ENCODE measurements around the gene TPM2. TPM values are rescaled to one million over a fixed set of nuclear protein-coding genes. Genes with fewer than 3 reads are reported as not detected.

The TPM2 gene
- polyA plus RNA-seq, 1 of the 3 experiments (the other 2 are of a cell fraction) = 620 TPM

DNA sequence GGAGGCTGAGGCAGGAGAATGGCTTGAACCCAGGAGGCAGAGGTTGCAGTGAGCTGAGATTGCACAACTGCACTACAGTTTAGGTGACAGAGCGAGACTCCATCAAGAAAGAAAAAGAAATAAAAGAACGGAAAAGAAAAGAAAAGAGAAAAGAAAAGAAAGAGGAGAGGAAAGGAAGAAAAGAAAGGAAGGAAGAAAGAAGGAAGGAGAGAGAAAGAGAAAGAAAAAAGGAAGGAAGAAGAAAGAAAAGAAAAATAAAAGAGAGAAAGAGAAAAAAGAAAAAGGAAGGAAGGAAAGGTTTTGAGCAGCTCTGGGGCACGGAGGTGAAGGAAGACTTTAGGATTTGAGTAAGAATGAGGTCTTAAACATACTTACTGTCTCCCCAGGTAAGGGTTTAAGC, 23.9 kb upstream of the TPM2 start:
- peaks cover 65 to 84% of the 10 kb centered on the region in 2 experiments for H3K36me3 ChIP-seq (replicated peaks in 1 of 2; ENCODE audit: control insufficient read depth in 1 of 2, insufficient read depth in 2 of 2, low read length in 1 of 2)
- WGBS (ENCODE audit: low lambda C conversion rate) = 80% methylated on average over 3 of the region's 3 CpGs
- no peak for TF ChIP-seq GABPA (IDR thresholded peaks at IDR 0.05; ENCODE audit: low read depth)
- no peak for TF ChIP-seq TCF12 (IDR thresholded peaks at IDR 0.05)
- no peak for TF ChIP-seq JUND (IDR thresholded peaks at IDR 0.05)
- TF ChIP-seq, protein P1, sequence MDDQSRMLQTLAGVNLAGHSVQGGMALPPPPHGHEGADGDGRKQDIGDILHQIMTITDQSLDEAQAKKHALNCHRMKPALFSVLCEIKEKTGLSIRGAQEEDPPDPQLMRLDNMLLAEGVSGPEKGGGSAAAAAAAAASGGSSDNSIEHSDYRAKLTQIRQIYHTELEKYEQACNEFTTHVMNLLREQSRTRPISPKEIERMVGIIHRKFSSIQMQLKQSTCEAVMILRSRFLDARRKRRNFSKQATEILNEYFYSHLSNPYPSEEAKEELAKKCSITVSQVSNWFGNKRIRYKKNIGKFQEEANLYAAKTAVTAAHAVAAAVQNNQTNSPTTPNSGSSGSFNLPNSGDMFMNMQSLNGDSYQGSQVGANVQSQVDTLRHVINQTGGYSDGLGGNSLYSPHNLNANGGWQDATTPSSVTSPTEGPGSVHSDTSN (IDR thresholded peaks at IDR 0.05) = no peak
- TF ChIP-seq, protein P2, sequence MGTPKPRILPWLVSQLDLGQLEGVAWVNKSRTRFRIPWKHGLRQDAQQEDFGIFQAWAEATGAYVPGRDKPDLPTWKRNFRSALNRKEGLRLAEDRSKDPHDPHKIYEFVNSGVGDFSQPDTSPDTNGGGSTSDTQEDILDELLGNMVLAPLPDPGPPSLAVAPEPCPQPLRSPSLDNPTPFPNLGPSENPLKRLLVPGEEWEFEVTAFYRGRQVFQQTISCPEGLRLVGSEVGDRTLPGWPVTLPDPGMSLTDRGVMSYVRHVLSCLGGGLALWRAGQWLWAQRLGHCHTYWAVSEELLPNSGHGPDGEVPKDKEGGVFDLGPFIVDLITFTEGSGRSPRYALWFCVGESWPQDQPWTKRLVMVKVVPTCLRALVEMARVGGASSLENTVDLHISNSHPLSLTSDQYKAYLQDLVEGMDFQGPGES (IDR thresholded peaks at IDR 0.05; ENCODE audit: low read depth, low read length) = no peak
- TF ChIP-seq, protein P3, sequence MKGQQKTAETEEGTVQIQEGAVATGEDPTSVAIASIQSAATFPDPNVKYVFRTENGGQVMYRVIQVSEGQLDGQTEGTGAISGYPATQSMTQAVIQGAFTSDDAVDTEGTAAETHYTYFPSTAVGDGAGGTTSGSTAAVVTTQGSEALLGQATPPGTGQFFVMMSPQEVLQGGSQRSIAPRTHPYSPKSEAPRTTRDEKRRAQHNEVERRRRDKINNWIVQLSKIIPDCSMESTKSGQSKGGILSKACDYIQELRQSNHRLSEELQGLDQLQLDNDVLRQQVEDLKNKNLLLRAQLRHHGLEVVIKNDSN (IDR thresholded peaks at IDR 0.05; ENCODE audit: borderline replicate concordance, low read depth) = no peak
- no peak for TF ChIP-seq FOXM1 (IDR thresholded peaks at IDR 0.05; ENCODE audit: low read depth)
- no peak for TF ChIP-seq EP300 (IDR thresholded peaks at IDR 0.05; ENCODE audit: borderline replicate concordance in 1 of 2, low read depth in 1 of 2, low read length in 1 of 2)
- H3K9ac ChIP-seq = no peak overlapping the region
- ChIA-PET POLR2A (interaction anchor here (1.1 to 1.5 kb wide), 2 partner anchors 14 to 17 kb away, joined by 3 read pairs; no protein-coding TSS in a partner anchor), CTCF (interaction anchor here (1.4 to 19.9 kb wide), 3 partner anchors 16 to 56 kb away, joined by 4 to 183 read pairs (median 68); partner anchors contain the start of genes CCDC107, CREB3, RMRP and TLN1)
- H3K79me2 ChIP-seq (ENCODE audit: insufficient read depth) = no peaks in the 10 kb centered on the region; the same call in 1 of the 2 replicates
- H3K9me3 ChIP-seq = no peaks in the 10 kb centered on the region
- H4K20me1 ChIP-seq (ENCODE audit: insufficient read depth) = no peaks in the 10 kb centered on the region
- H3K4me1 ChIP-seq (ENCODE audit: control insufficient read depth in 1 of 2, insufficient read depth in 2 of 2, low read depth in 1 of 2, low read length in 1 of 2) = no peaks in the 10 kb centered on the region
- H3K27me3 ChIP-seq (ENCODE audit: insufficient read depth) = no peaks in the 10 kb centered on the region
- peaks cover 9% of the 10 kb centered on the region for H3F3A ChIP-seq (replicated peaks; ENCODE audit: insufficient read depth)
- no peaks in the 10 kb centered on the region for H3K9me2 ChIP-seq
- no peak overlapping the region for H3K4me3 ChIP-seq (ENCODE audit: low read depth in 2 of 2, low read length in 1 of 2)
- H3K27ac ChIP-seq (ENCODE audit: low read depth in 2 of 2, low read length in 1 of 2) = no peak overlapping the region
- H2AFZ ChIP-seq (ENCODE audit: low read depth) = no peak overlapping the region
- DNase-seq = no peak
- no peak overlapping the region for H3K4me2 ChIP-seq

DNA sequence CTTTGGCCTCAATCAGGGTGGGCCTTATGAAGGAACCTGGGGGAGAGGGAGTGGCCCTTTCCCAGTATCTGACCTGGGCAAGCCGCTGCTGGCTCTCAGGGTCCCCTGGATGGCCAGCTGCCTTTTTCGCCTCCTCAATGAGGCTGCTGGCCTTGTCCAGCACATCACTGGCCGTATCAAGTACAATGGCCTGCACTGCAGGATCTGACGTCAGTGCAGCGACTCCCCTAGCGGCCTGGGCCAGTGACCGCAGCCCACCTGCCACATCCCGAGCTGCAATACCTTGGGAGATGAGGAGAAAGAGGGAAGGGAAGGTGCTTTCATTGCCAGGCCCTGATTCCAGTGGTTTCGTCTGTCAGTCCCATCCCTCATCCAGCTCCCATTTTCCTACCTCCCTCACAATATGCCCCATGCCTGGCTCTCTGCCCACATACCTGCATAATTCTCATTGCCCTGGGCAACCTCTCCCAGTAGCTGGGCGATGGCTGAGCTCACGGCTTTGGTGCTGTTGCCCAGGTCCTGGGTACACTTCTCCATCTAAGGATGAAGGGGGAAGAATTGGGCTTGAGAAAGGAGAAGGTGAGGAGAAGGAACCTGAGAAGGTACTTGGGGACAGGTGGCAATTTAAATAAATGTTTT, 23.2 kb upstream of the TPM2 start:
- Histone ChIP-seq H4K20me1 (ENCODE audit: insufficient read depth) (no peaks in the 10 kb centered on the region), H3K4me3 (ENCODE audit: low read depth in 2 of 2, low read length in 1 of 2) (no peak overlapping the region), H3K27ac (ENCODE audit: low read depth in 2 of 2, low read length in 1 of 2) (no peak overlapping the region), H3K4me2 (no peak overlapping the region), H2AFZ (ENCODE audit: low read depth) (no peak overlapping the region), H3K27me3 (ENCODE audit: insufficient read depth) (no peaks in the 10 kb centered on the region), H3K36me3 (replicated peaks in 1 of 2; ENCODE audit: control insufficient read depth in 1 of 2, insufficient read depth in 2 of 2, low read length in 1 of 2) (peaks cover 66 to 84% of the 10 kb centered on the region in 2 experiments), H3K4me1 (ENCODE audit: control insufficient read depth in 1 of 2, insufficient read depth in 2 of 2, low read depth in 1 of 2, low read length in 1 of 2) (no peaks in the 10 kb centered on the region), H3F3A (replicated peaks; ENCODE audit: insufficient read depth) (peaks cover 11% of the 10 kb centered on the region), H3K9me3 (no peaks in the 10 kb centered on the region), H3K9ac (no peak overlapping the region), H3K79me2 (ENCODE audit: insufficient read depth) (no peaks in the 10 kb centered on the region; the same call in 1 of the 2 replicates), H3K9me2 (no peaks in the 10 kb centered on the region)
- POLR2A ChIA-PET = interaction anchor here (0.8 to 1.1 kb wide), 2 partner anchors 16 to 21 kb away, joined by 3 read pairs; no protein-coding TSS in a partner anchor
- 96% methylated on average over 10 of the region's 11 CpGs for WGBS (ENCODE audit: low lambda C conversion rate)
- CTCF ChIA-PET = interaction anchor here (0.7 to 19.9 kb wide), 5 partner anchors 17 to 113 kb away, joined by 3 to 183 read pairs (median 4); partner anchors contain the start of genes CCDC107, CREB3, RMRP and TLN1
- TF ChIP-seq MXI1 (IDR thresholded peaks at IDR 0.05; ENCODE audit: low read depth, low read length) (no peak), SMC3 (IDR thresholded peaks at IDR 0.05; ENCODE audit: low read depth, low read length) (no peak), FOXM1 (IDR thresholded peaks at IDR 0.05; ENCODE audit: low read depth) (no peak), POLR2AphosphoS5 (IDR thresholded peaks at IDR 0.05; ENCODE audit: low read depth, low read length) (no peak), FOSL2 (IDR thresholded peaks at IDR 0.05; ENCODE audit: borderline replicate concordance, low read depth) (no peak), JUND (IDR thresholded peaks at IDR 0.05) (no peak), MEF2A (IDR thresholded peaks at IDR 0.05; ENCODE audit: borderline replicate concordance, low read depth) (no peak)
- TF ChIP-seq, protein P4, sequence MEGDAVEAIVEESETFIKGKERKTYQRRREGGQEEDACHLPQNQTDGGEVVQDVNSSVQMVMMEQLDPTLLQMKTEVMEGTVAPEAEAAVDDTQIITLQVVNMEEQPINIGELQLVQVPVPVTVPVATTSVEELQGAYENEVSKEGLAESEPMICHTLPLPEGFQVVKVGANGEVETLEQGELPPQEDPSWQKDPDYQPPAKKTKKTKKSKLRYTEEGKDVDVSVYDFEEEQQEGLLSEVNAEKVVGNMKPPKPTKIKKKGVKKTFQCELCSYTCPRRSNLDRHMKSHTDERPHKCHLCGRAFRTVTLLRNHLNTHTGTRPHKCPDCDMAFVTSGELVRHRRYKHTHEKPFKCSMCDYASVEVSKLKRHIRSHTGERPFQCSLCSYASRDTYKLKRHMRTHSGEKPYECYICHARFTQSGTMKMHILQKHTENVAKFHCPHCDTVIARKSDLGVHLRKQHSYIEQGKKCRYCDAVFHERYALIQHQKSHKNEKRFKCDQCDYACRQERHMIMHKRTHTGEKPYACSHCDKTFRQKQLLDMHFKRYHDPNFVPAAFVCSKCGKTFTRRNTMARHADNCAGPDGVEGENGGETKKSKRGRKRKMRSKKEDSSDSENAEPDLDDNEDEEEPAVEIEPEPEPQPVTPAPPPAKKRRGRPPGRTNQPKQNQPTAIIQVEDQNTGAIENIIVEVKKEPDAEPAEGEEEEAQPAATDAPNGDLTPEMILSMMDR (IDR thresholded peaks at IDR 0.05) = no peak
- TF ChIP-seq, protein P2 (IDR thresholded peaks at IDR 0.05; ENCODE audit: low read depth, low read length) = no peak
- TF ChIP-seq, protein P5, sequence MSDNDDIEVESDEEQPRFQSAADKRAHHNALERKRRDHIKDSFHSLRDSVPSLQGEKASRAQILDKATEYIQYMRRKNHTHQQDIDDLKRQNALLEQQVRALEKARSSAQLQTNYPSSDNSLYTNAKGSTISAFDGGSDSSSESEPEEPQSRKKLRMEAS (IDR thresholded peaks at IDR 0.05; ENCODE audit: low read depth) = no peak
- DNase-seq = no peak

All from SK-N-SH (cell line).